ENCODE results near the gene KRTAP5-9.
"Not testable (repeated sequence)": the region's sequence is repeated elsewhere in the genome, so short reads cannot be mapped to it uniquely, and the experiment has no call there.

The KRTAP5-9 gene

DNA sequence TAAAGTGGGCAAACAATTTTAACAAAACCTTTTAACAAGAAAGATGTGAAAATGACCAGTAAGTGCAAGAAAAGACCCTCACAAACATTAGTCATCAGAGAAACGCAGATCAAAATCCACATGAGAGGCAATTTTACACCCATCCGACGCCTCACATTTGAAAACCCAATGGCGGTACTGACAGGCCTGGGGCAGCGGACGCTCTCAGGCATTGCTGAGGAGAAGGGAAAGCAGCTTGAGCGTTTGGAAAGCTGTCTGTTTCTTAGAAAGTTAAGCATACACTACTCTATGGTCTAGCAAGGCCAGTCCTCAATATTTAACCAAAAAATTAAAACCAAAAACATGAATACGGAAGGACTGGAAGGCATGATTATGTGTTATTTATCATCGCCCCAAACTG is 12.4 kb upstream of the KRTAP5-9 start:
- DNase-seq (ENCODE audit: low read depth), result no peak
- Histone ChIP-seq H3K9ac (ENCODE audit: low read length) (no peak overlapping the region), H3K9me3 (ENCODE audit: control insufficient read depth, low read length) (no peaks in the 10 kb centered on the region), H3K4me1 (ENCODE audit: control insufficient read depth, insufficient read depth, low read length) (no peaks in the 10 kb centered on the region), H3K27me3 (replicated peaks; ENCODE audit: control insufficient read depth, insufficient read depth, low read length) (peaks cover 5% of the 10 kb centered on the region), H3K36me3 (ENCODE audit: control insufficient read depth, insufficient read depth, low read length, severe bottlenecking) (no peaks in the 10 kb centered on the region), H3K4me3 (ENCODE audit: low read length) (no peak overlapping the region)

GRCh38 chr11:71537537-71537936 is 10.7 kb upstream of the KRTAP5-9 start:
- no peaks in the 10 kb centered on the region for H3K4me1 ChIP-seq (ENCODE audit: control insufficient read depth, insufficient read depth, low read length)
- H3K9ac ChIP-seq (ENCODE audit: low read length), result no peak overlapping the region
- no peaks in the 10 kb centered on the region for H3K36me3 ChIP-seq (ENCODE audit: control insufficient read depth, insufficient read depth, low read length, severe bottlenecking)
- no peak overlapping the region for H3K4me3 ChIP-seq (ENCODE audit: low read length)
- H3K9me3 ChIP-seq (ENCODE audit: control insufficient read depth, low read length), result no peaks in the 10 kb centered on the region
- peaks cover 5% of the 10 kb centered on the region for H3K27me3 ChIP-seq (replicated peaks; ENCODE audit: control insufficient read depth, insufficient read depth, low read length)
- DNase-seq (ENCODE audit: low read depth), result no peak

DNA sequence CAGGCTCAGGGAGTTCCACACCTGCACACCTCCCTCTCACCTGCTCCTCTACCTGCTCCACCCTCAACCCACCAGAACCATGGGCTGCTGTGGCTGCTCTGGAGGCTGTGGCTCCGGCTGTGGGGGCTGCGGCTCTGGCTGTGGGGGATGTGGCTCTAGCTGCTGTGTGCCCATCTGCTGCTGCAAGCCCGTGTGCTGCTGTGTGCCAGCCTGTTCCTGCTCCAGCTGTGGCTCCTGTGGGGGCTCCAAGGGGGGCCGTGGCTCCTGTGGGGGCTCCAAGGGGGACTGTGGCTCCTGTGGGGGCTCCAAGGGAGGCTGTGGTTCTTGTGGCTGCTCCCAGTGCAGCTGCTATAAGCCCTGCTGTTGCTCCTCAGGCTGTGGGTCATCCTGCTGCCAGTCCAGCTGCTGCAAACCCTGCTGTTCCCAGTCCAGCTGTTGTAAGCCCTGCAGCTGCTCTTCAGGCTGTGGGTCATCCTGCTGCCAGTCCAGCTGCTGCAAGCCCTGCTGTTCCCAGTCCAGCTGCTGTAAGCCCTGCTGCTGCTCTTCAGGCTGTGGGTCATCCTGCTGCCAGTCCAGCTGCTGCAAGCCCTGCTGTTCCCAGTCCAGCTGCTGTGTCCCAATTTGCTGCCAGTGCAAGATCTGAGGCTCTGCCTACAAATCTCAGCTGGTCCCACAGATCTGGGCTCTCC is 10.1 kb upstream of the KRTAP5-9 start, which contains the start of gene KRTAP5-8:
Gene KRTAP5-8, plus strand, starts transcription at position 49 of the 689 bp plus-strand sequence. Its CDS starts 31 bp downstream, at position 80.
- H3K9ac ChIP-seq (ENCODE audit: low read length); H3K4me1 ChIP-seq (ENCODE audit: control insufficient read depth, insufficient read depth, low read length); H3K36me3 ChIP-seq (ENCODE audit: control insufficient read depth, insufficient read depth, low read length, severe bottlenecking); H3K9me3 ChIP-seq (ENCODE audit: control insufficient read depth, low read length); H3K4me3 ChIP-seq (ENCODE audit: low read length); DNase-seq (ENCODE audit: low read depth); H3K27me3 ChIP-seq (replicated peaks; ENCODE audit: control insufficient read depth, insufficient read depth, low read length): not testable (repeated sequence)

GRCh38 chr11:71538666-71538990 is 9.6 kb upstream of the KRTAP5-9 start:
- Histone ChIP-seq H3K36me3 (ENCODE audit: control insufficient read depth, insufficient read depth, low read length, severe bottlenecking) (no peaks in the 10 kb centered on the region), H3K4me1 (ENCODE audit: control insufficient read depth, insufficient read depth, low read length) (no peaks in the 10 kb centered on the region), H3K9ac (ENCODE audit: low read length) (no peak overlapping the region), H3K9me3 (ENCODE audit: control insufficient read depth, low read length) (no peaks in the 10 kb centered on the region), H3K4me3 (ENCODE audit: low read length) (no peak overlapping the region), H3K27me3 (replicated peaks; ENCODE audit: control insufficient read depth, insufficient read depth, low read length) (peaks cover 5% of the 10 kb centered on the region)
- DNase-seq (ENCODE audit: low read depth), result no peak

- H3K4me3 ChIP-seq (ENCODE audit: low read length), result no peak overlapping the region
- no peaks in the 10 kb centered on the region for H3K9me3 ChIP-seq (ENCODE audit: control insufficient read depth, low read length)
- H3K36me3 ChIP-seq (ENCODE audit: control insufficient read depth, insufficient read depth, low read length, severe bottlenecking), result no peaks in the 10 kb centered on the region
- no peaks in the 10 kb centered on the region for H3K4me1 ChIP-seq (ENCODE audit: control insufficient read depth, insufficient read depth, low read length)
- DNase-seq (ENCODE audit: low read depth), result no peak
- H3K9ac ChIP-seq (ENCODE audit: low read length), result no peak overlapping the region
- H3K27me3 ChIP-seq (replicated peaks; ENCODE audit: control insufficient read depth, insufficient read depth, low read length), result peaks cover 5% of the 10 kb centered on the region
These were observed 9.2 kb upstream of the KRTAP5-9 start for GRCh38 chr11:71539017-71539416.

- not testable (repeated sequence) for DNase-seq (ENCODE audit: low read depth); H3K9me3 ChIP-seq (ENCODE audit: control insufficient read depth, low read length); H3K9ac ChIP-seq (ENCODE audit: low read length); H3K36me3 ChIP-seq (ENCODE audit: control insufficient read depth, insufficient read depth, low read length, severe bottlenecking); H3K4me1 ChIP-seq (ENCODE audit: control insufficient read depth, insufficient read depth, low read length); H3K27me3 ChIP-seq (replicated peaks; ENCODE audit: control insufficient read depth, insufficient read depth, low read length); H3K4me3 ChIP-seq (ENCODE audit: low read length)
These were observed 8.2 kb upstream of the KRTAP5-9 start for GRCh38 chr11:71539971-71540370.

GRCh38 chr11:71540521-71541304 is 7.5 kb upstream of the KRTAP5-9 start:
- not testable (repeated sequence) for H3K9me3 ChIP-seq (ENCODE audit: control insufficient read depth, low read length); H3K27me3 ChIP-seq (replicated peaks; ENCODE audit: control insufficient read depth, insufficient read depth, low read length); DNase-seq (ENCODE audit: low read depth); H3K36me3 ChIP-seq (ENCODE audit: control insufficient read depth, insufficient read depth, low read length, severe bottlenecking); H3K9ac ChIP-seq (ENCODE audit: low read length); H3K4me3 ChIP-seq (ENCODE audit: low read length); H3K4me1 ChIP-seq (ENCODE audit: control insufficient read depth, insufficient read depth, low read length)

GRCh38 chr11:71542382-71542781 is 5.8 kb upstream of the KRTAP5-9 start:
- Histone ChIP-seq H3K4me3 (ENCODE audit: low read length) (no peak overlapping the region), H3K27me3 (replicated peaks; ENCODE audit: control insufficient read depth, insufficient read depth, low read length) (no peaks in the 10 kb centered on the region), H3K9ac (ENCODE audit: low read length) (no peak overlapping the region), H3K4me1 (ENCODE audit: control insufficient read depth, insufficient read depth, low read length) (no peaks in the 10 kb centered on the region), H3K9me3 (ENCODE audit: control insufficient read depth, low read length) (no peaks in the 10 kb centered on the region), H3K36me3 (ENCODE audit: control insufficient read depth, insufficient read depth, low read length, severe bottlenecking) (no peaks in the 10 kb centered on the region)
- no peak for DNase-seq (ENCODE audit: low read depth)

GRCh38 chr11:71542879-71543777 is 5.1 kb upstream of the KRTAP5-9 start:
- no peak overlapping the region for H3K9ac ChIP-seq (ENCODE audit: low read length)
- DNase-seq (ENCODE audit: low read depth), result no peak
- H3K9me3 ChIP-seq (ENCODE audit: control insufficient read depth, low read length), result no peaks in the 10 kb centered on the region
- H3K4me3 ChIP-seq (ENCODE audit: low read length), result no peak overlapping the region
- no peaks in the 10 kb centered on the region for H3K36me3 ChIP-seq (ENCODE audit: control insufficient read depth, insufficient read depth, low read length, severe bottlenecking)
- peaks cover 3% of the 10 kb centered on the region for H3K27me3 ChIP-seq (replicated peaks; ENCODE audit: control insufficient read depth, insufficient read depth, low read length)
- H3K4me1 ChIP-seq (ENCODE audit: control insufficient read depth, insufficient read depth, low read length), result no peaks in the 10 kb centered on the region

DNA sequence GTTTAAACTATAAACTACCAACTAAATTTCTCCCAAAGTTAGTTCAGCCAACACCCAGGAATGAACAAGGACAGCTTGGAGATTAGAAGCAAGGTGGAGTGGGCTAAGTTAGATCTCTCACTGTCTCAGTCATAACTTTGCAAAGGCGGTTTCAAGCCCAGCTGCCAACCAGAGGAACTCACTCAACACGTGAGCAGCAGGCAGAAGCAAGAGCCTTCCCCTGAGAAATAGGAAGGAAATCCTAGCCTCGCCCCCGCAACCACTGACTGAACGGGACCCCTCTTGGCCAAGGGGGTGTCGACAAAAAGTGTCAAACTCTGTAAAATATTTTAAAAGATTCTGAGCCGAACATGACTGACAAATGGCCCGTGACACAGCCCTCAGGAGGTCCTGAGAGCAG is 4.4 kb upstream of the KRTAP5-9 start:
- Histone ChIP-seq H3K9ac (ENCODE audit: low read length) (no peak overlapping the region), H3K27me3 (replicated peaks; ENCODE audit: control insufficient read depth, insufficient read depth, low read length) (peaks cover 6% of the 10 kb centered on the region), H3K9me3 (ENCODE audit: control insufficient read depth, low read length) (no peaks in the 10 kb centered on the region), H3K36me3 (ENCODE audit: control insufficient read depth, insufficient read depth, low read length, severe bottlenecking) (no peaks in the 10 kb centered on the region), H3K4me3 (ENCODE audit: low read length) (no peak overlapping the region), H3K4me1 (ENCODE audit: control insufficient read depth, insufficient read depth, low read length) (no peaks in the 10 kb centered on the region)
- DNase-seq (ENCODE audit: low read depth), result no peak

GRCh38 chr11:71544525-71545214 is 3.5 kb upstream of the KRTAP5-9 start:
- no peaks in the 10 kb centered on the region for H3K9me3 ChIP-seq (ENCODE audit: control insufficient read depth, low read length)
- no peak overlapping the region for H3K9ac ChIP-seq (ENCODE audit: low read length)
- H3K4me3 ChIP-seq (ENCODE audit: low read length), result no peak overlapping the region
- no peak for DNase-seq (ENCODE audit: low read depth)
- no peaks in the 10 kb centered on the region for H3K4me1 ChIP-seq (ENCODE audit: control insufficient read depth, insufficient read depth, low read length)
- peaks cover 10% of the 10 kb centered on the region for H3K27me3 ChIP-seq (replicated peaks; ENCODE audit: control insufficient read depth, insufficient read depth, low read length)
- H3K36me3 ChIP-seq (ENCODE audit: control insufficient read depth, insufficient read depth, low read length, severe bottlenecking), result no peaks in the 10 kb centered on the region
